ENCODE measurements around the gene YPEL1.

YPEL1 gene, protein sequence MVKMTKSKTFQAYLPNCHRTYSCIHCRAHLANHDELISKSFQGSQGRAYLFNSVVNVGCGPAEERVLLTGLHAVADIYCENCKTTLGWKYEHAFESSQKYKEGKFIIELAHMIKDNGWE

DNA sequence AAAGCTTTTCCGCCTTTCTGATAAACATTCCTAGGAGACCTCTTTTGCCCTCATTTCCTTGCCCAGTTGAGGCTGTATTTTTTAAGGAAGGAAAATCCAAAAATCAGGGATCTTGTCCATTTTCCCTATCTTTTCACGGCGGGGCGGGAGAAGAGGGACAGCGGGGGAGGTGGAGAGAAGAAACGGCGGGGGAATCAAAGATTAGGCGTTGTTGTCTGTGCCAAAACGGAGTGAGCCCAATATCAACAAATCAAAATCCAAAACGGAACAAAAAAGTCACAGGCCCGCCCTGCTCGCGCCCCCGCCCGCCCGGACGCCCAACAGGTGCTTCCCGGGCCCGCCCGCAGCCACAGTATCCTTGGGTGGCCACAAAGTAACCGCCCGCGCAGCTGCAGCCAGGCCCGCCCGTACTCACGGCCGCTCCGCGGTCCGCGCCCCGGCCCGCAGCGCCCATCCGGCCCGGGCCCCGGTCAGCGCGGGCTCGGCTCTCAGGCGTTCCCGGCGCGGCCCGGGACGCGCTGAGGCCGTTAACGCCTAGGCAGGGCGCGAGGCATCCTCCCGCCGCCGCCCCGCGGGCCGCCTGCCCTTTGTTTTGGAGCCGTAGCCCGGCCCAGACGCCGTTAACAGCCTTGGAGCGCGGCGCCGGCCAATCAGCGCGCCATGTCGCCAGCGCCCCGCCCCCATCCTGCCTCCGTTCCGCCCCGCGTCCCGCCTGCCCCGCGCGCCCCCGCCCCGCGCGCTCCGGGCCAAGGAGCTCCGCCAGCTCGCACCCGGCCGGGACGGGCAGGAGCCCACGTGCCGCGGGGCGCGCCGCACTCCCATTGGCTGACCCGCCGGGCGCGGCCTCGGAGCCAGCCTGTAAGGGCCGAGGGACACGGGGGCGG is at the start of gene YPEL1:
TSS of gene YPEL1 (minus strand) at position 595 of the 884 bp plus-strand sequence. CDS start 25,050 bp downstream, outside the sequence.
- H3K27ac Mint-ChIP-seq (ENCODE audit: low read depth) = peak within 1 kb of the TSS; percentile 74
- H3K4me3 Mint-ChIP-seq = peak within 1 kb of the TSS; percentile 90
- DNase-seq (ENCODE audit: low spot score in 2 of 2) (peak; percentile 95 to 96), ATAC-seq (replicated peaks; ENCODE audit: extremely low read depth, poor library complexity, severe bottlenecking) (peak; percentile 91)
- no peaks in the 10 kb centered on the region for H3K27me3 Mint-ChIP-seq
- peaks cover 55% of the 10 kb centered on the region for H3K4me1 Mint-ChIP-seq
- peaks cover 1% of the 10 kb centered on the region for H3K36me3 Mint-ChIP-seq (ENCODE audit: insufficient read depth)
- no peaks in the 10 kb centered on the region for H3K9me3 Mint-ChIP-seq

DNA sequence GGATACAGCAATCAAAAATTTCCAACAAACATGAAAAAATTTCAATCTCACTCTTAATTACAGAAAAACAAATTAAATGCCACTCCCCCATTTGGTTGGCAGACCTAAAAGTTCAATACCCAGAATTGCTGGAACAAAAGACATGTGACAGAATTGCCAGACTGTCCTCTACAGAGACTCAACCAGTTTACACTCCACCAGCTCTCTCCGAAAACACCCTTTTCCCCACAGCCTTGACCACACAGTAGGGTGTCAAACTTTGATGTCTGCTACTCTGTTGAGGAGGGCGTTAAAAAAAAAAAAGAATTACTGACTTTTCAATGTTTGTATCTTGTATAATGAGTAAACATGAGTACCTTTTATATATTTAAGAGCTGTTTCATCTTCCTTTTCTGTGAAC is 44.7 kb upstream of the YPEL1 start:
- H3K27ac Mint-ChIP-seq (ENCODE audit: low read depth) = peak overlapping the region; percentile 68
- ATAC-seq (replicated peaks; ENCODE audit: extremely low read depth, poor library complexity, severe bottlenecking) (peak; percentile 77), DNase-seq (ENCODE audit: low spot score in 2 of 2) (no peak)
- H3K4me3 Mint-ChIP-seq = peak overlapping the region; percentile 48
- H3K36me3 Mint-ChIP-seq (ENCODE audit: insufficient read depth) = peaks cover 22% of the 10 kb centered on the region
- H3K4me1 Mint-ChIP-seq = peaks cover 24% of the 10 kb centered on the region
- no peaks in the 10 kb centered on the region for H3K9me3 Mint-ChIP-seq
- H3K27me3 Mint-ChIP-seq = no peaks in the 10 kb centered on the region

DNA sequence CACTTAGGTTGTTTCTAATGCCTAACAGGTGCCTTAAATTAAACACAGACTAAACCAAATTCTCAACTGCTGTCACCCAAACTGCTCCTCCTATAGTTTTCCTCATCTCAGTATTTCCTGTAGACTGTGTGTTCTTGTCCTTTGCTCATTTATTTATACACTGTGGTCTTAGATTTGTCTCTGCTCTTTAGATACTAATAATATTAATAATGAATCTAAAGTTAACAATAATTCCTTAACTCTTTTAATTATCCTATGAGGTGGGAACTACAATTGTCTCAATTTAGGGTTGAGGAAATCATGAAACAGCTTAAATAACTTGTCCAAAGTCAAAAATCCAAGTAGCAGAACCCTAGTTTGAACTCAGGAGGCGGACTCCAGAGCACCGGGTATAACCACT is 43.9 kb upstream of the YPEL1 start:
- ATAC-seq (replicated peaks; ENCODE audit: extremely low read depth, poor library complexity, severe bottlenecking) = no peak
- H3K4me3 Mint-ChIP-seq = no peak overlapping the region

DNA sequence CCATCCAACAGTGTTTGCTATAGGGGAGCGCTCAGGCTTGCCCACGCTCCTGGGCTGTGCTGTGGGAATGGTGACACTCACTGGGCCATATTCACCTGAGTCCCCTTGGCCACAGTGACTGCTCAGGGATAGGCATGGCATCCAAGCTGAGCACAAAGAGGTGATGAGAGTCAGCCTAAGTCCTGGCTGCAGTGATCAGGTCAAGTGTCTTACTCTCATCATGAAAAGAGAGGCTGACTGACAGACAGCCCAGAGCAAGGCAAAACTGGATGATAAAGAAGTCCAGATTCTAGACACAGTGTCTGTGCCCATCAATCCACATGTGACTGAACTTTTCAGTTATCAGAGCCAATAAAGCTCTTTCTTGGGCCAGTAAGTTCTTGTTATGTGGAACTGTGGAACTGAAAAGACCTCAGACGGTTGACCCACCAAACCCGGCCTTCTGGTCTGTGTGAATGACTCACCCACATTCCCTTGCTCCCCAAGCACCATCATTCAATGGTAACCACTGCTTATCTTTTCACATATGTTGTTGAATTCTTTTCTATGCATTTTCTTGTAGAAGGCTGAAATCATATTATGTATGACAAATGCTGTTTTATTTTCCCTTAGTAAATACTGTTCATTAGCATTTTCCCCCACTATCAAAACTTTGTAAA is 43.2 kb upstream of the YPEL1 start:
- ATAC-seq (replicated peaks; ENCODE audit: extremely low read depth, poor library complexity, severe bottlenecking) (no peak), DNase-seq (ENCODE audit: low spot score in 2 of 2) (no peak)
- Mint-ChIP-seq H3K36me3 (ENCODE audit: insufficient read depth) (peaks cover 22% of the 10 kb centered on the region), H3K27ac (ENCODE audit: low read depth) (no peak overlapping the region), H3K4me1 (peaks cover 24% of the 10 kb centered on the region), H3K27me3 (no peaks in the 10 kb centered on the region), H3K9me3 (no peaks in the 10 kb centered on the region), H3K4me3 (no peak overlapping the region)

More for the DNA sequence above, 43.9 kb upstream of the YPEL1 start:
- H3K27me3 Mint-ChIP-seq = no peaks in the 10 kb centered on the region
- H3K4me1 Mint-ChIP-seq = peaks cover 24% of the 10 kb centered on the region
- H3K27ac Mint-ChIP-seq (ENCODE audit: low read depth) = no peak overlapping the region
- H3K9me3 Mint-ChIP-seq = no peaks in the 10 kb centered on the region
- peaks cover 22% of the 10 kb centered on the region for H3K36me3 Mint-ChIP-seq (ENCODE audit: insufficient read depth)
- no peak for DNase-seq (ENCODE audit: low spot score in 2 of 2)

DNA sequence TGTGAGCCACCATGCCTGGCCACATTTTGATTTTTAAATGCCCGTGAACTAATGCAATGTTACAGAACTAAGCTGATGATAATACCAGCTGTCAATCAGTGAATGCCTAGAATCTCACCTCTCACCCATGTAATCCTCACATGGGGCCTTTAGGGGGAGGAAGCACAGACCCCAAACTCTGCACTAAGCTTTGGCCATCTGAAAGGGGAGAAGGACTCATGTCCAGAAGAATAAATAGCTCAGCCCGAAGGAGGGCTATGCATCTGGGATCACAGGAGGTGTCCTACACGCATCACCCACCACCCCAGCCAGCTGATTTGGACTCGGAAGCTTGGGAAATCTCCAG is 36.0 kb upstream of the YPEL1 start:
- Mint-ChIP-seq H3K4me1 (peaks cover 45% of the 10 kb centered on the region), H3K36me3 (ENCODE audit: insufficient read depth) (peaks cover 50% of the 10 kb centered on the region), H3K27me3 (no peaks in the 10 kb centered on the region), H3K4me3 (peak overlapping the region; percentile 56), H3K27ac (ENCODE audit: low read depth) (no peak overlapping the region), H3K9me3 (no peaks in the 10 kb centered on the region)
- no peak for ATAC-seq (replicated peaks; ENCODE audit: extremely low read depth, poor library complexity, severe bottlenecking)
- DNase-seq (ENCODE audit: low spot score in 2 of 2) = no peak

DNA sequence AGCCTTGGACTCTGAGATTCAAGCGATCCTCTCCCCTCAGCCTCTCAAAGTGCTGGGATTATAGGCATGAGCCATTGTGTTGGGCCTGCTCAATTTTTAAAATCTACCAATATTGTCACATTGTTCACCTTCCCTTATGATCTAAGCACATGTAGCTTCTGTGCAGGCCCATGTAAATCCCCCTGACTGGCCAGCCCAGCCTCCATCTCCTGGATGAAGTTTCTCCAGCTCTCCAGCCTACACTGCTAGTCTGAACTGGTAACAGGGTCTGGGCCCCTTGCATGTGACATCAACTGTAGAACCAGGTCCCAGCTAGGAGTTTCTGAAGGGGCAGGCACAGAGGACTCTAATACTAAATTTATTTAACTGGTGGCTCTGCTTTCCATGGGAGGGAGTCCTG is 32.8 kb upstream of the YPEL1 start:
- ATAC-seq (replicated peaks; ENCODE audit: extremely low read depth, poor library complexity, severe bottlenecking) (no peak), DNase-seq (ENCODE audit: low spot score in 2 of 2) (no peak)
- H3K4me1 Mint-ChIP-seq = peaks cover 70% of the 10 kb centered on the region
- peaks cover 55% of the 10 kb centered on the region for H3K36me3 Mint-ChIP-seq (ENCODE audit: insufficient read depth)
- H3K27me3 Mint-ChIP-seq = no peaks in the 10 kb centered on the region
- peak overlapping the region; percentile 69 for H3K4me3 Mint-ChIP-seq
- H3K9me3 Mint-ChIP-seq = no peaks in the 10 kb centered on the region
- peak overlapping the region; percentile 92 for H3K27ac Mint-ChIP-seq (ENCODE audit: low read depth)

DNA sequence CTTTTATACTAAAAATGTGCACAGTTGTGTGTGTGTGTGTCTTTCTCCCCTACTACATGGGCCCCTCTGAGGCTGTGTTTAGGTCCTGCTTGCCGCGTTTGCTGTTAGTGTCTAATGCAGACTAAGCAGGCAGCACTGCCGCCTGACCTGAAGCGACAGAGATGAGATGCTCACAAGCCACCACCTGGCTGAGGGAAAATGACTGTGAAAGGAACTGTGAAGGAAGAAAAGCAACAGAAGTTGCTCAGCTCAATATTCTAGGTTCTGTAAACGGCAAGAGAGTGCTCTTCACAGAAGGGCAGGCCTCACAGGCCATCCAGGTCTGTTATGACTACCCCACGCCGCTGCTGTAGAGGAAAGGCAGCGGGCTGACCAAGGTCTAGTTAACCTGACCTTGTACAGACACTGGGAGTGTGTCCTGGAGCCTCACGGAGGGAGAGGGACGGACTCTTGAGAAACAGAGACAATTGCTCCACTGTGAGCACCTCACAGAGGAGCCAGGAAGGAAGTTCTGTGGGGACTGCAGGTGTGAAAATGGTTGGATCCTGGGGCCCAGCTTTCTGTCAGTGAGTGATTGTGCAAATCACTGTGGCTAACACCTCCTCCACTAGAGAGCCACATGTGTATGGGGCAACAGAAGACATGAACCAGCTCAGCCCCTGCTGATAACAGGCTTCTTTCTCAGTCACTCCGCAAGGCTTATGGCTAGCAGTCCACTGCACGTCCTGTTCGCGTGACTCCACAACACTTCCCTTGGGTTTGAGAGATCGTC is 31.3 kb upstream of the YPEL1 start:
- DNase-seq (ENCODE audit: low spot score in 2 of 2) (peak; percentile 53 to 84), ATAC-seq (replicated peaks; ENCODE audit: extremely low read depth, poor library complexity, severe bottlenecking) (peak; percentile 84)
- H3K4me3 Mint-ChIP-seq = peak overlapping the region; percentile 69
- no peaks in the 10 kb centered on the region for H3K27me3 Mint-ChIP-seq
- peak overlapping the region; percentile 92 for H3K27ac Mint-ChIP-seq (ENCODE audit: low read depth)
- peaks cover 72% of the 10 kb centered on the region for H3K4me1 Mint-ChIP-seq
- no peaks in the 10 kb centered on the region for H3K9me3 Mint-ChIP-seq
- H3K36me3 Mint-ChIP-seq (ENCODE audit: insufficient read depth) = peaks cover 54% of the 10 kb centered on the region

DNA sequence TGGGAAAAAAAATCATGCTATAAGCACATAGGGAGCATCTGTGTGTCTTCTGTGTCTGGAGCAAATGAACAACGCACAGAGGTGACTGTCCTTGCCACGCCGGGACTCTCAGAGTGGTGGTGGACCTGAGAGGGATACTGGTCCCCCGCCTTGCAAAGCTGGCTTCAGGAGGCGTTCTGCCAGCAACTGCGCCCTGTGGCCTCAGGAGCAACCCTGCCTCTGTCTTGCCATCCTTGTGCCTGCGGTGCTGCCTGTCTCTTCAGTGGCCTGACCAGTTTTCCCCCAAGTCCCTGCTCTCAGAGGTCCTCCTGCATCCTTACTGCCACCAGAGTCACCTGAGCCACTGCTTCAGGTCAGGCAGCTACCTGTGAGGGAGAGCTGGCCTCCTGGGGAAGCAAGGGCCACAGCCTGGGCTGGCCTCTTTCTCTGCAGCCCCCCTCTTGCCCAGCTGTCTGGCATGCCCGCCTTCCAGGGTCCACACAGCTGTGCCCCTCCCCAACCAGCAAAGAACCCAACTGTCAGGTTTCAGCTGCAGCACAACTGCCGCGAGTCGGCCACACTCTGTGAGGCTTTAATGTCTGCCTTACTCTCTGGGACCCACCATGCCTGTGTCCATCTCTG is 30.4 kb upstream of the YPEL1 start:
- Mint-ChIP-seq H3K4me1 (peaks cover 77% of the 10 kb centered on the region), H3K9me3 (no peaks in the 10 kb centered on the region), H3K4me3 (peak overlapping the region; percentile 69), H3K27ac (ENCODE audit: low read depth) (peak overlapping the region; percentile 92), H3K36me3 (ENCODE audit: insufficient read depth) (peaks cover 50% of the 10 kb centered on the region), H3K27me3 (no peaks in the 10 kb centered on the region)
- DNase-seq (ENCODE audit: low spot score in 2 of 2) (no peak), ATAC-seq (replicated peaks; ENCODE audit: extremely low read depth, poor library complexity, severe bottlenecking) (no peak)

DNA sequence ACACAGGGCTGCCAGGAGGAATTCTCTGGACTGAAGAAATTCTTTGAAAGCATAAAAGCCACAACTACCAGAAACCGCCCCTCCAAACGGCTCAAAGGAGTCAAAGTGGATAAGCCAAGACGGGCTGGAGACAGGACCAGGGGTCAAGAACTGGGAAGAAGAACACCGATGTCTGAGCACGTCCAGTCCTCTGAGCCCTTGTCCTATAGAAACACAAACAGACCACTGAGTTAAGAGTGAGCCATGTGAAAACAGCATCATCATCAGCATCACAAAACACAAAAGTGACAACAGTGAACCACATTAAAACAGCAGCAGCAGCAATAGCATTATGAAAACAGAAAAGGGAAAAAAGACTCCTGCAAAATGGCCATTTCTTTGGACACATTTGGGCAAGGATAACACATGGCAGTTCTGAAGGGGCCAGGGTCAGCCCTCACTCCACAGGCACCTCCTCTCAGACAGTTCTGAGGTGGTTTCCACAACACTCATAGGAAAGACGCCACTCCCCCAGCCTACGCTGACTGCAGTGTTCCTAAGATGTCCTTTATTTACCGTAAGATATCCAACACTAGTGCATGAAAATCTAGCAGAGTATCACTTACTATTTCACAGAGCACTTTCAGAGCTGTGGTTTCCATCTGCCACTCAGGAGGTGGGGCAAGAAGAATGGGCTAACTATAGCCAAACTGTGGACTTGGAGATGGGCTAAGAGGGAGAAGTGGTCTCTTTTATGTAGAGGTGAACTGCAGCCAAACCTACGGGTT is 28.6 kb upstream of the YPEL1 start:
- ATAC-seq (replicated peaks; ENCODE audit: extremely low read depth, poor library complexity, severe bottlenecking) = no peak
- DNase-seq (ENCODE audit: low spot score in 2 of 2) = no peak
- no peaks in the 10 kb centered on the region for H3K27me3 Mint-ChIP-seq
- H3K27ac Mint-ChIP-seq (ENCODE audit: low read depth) = peak overlapping the region; percentile 92
- H3K4me1 Mint-ChIP-seq = peaks cover 91% of the 10 kb centered on the region
- peaks cover 45% of the 10 kb centered on the region for H3K36me3 Mint-ChIP-seq (ENCODE audit: insufficient read depth)
- H3K4me3 Mint-ChIP-seq = peak overlapping the region; percentile 69
- no peaks in the 10 kb centered on the region for H3K9me3 Mint-ChIP-seq

DNA sequence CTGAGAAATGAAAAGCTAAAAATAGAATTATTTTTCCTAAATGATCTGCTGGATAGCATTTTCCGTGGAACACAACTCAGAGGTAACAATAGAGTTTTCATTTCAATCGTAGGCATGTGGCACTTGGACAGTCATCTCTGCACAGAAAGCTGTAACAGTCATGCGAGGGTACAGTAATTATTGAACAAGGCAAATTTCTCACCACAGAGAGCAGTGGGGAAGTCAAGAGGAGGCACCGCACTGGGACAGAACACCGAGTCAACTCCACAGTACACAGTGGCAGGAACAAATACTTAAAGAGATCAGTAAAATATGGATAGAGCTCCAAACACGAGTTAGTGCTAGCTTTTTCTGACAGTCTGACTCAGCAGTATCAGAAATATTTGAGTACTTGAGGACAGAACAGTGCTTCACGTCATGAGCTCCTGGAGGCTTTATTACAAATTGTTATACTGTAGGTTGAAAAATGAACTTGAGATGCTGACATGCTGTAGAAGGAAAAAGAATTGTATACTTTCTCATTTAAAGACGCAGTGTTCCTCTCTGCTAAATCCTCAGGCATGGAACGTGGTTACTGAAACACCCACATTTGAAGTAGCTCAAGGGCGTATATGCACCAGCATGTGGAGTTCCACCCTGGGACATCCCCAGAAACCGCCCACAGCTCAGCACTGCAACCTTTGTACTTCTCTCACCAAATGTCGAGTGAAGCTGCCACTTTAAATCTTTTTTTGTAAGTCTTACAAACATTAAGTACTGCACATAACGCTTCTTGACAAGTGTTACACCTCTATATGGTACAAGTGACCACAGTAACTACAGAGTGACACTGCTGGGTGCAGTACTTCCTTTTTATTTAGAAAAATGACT is 27.4 kb upstream of the YPEL1 start:
- peak overlapping the region; percentile 69 for H3K4me3 Mint-ChIP-seq
- H3K4me1 Mint-ChIP-seq = peaks cover 93% of the 10 kb centered on the region
- H3K27me3 Mint-ChIP-seq = no peaks in the 10 kb centered on the region
- H3K36me3 Mint-ChIP-seq (ENCODE audit: insufficient read depth) = peaks cover 46% of the 10 kb centered on the region
- H3K9me3 Mint-ChIP-seq = no peaks in the 10 kb centered on the region
- H3K27ac Mint-ChIP-seq (ENCODE audit: low read depth) = peak overlapping the region; percentile 92
- ATAC-seq (replicated peaks; ENCODE audit: extremely low read depth, poor library complexity, severe bottlenecking) (peak; percentile 54), DNase-seq (ENCODE audit: low spot score in 2 of 2) (peak in 1 of 2 donors; percentile 62)
